ENCODE measurements around the gene RRAGC.
"Not testable (repeated sequence)": the region's sequence is repeated elsewhere in the genome, so short reads cannot be mapped to it uniquely, and the experiment has no call there.

RRAGC gene

GRCh38 chr1:38858833-38859560, 575 bp downstream of the RRAGC start:
- in situ Hi-C loops (cut with HindIII; ENCODE audit: low sequenced_read_pairs) = no loop called here

- in situ Hi-C loops (cut with HindIII; ENCODE audit: low sequenced_read_pairs) = no loop called here
Observed at GRCh38 chr1:38852780-38853179, 6.8 kb downstream of the RRAGC start.

GRCh38 chr1:38848071-38848470, 11.5 kb downstream of the RRAGC start:
- in situ Hi-C loops (cut with HindIII; ENCODE audit: low sequenced_read_pairs) = no loop called here

GRCh38 chr1:38846210-38846609, 13.4 kb downstream of the RRAGC start:
- in situ Hi-C loops (cut with HindIII; ENCODE audit: low sequenced_read_pairs) = no loop called here

GRCh38 chr1:38845088-38845487, 14.5 kb downstream of the RRAGC start:
- in situ Hi-C loops (cut with HindIII; ENCODE audit: low sequenced_read_pairs) = not testable (repeated sequence)

GRCh38 chr1:38840281-38840680, 19.3 kb downstream of the RRAGC start:
- in situ Hi-C loops (cut with HindIII; ENCODE audit: low sequenced_read_pairs) = no loop called here

- in situ Hi-C loops (cut with HindIII; ENCODE audit: low sequenced_read_pairs) = no loop called here
Observed at GRCh38 chr1:38839363-38839762, 20.2 kb downstream of the RRAGC start.

- in situ Hi-C loops (cut with HindIII; ENCODE audit: low sequenced_read_pairs) = not testable (repeated sequence)
Observed at GRCh38 chr1:38836316-38836715, 23.3 kb downstream of the RRAGC start.

- in situ Hi-C loops (cut with HindIII; ENCODE audit: low sequenced_read_pairs) = no loop called here
Observed at GRCh38 chr1:38834937-38835827, 24.4 kb downstream of the RRAGC start.

- in situ Hi-C loops (cut with HindIII; ENCODE audit: low sequenced_read_pairs) = no loop called here
Observed at GRCh38 chr1:38834221-38834782, 25.3 kb downstream of the RRAGC start.

- in situ Hi-C loops (cut with HindIII; ENCODE audit: low sequenced_read_pairs) = no loop called here
Observed at GRCh38 chr1:38833146-38833545, 26.4 kb downstream of the RRAGC start.

GRCh38 chr1:38832370-38832734, 27.2 kb downstream of the RRAGC start:
- in situ Hi-C loops (cut with HindIII; ENCODE audit: low sequenced_read_pairs) = no loop called here

GRCh38 chr1:38831731-38832369, 27.7 kb downstream of the RRAGC start:
- in situ Hi-C loops (cut with HindIII; ENCODE audit: low sequenced_read_pairs) = no loop called here

- in situ Hi-C loops (cut with HindIII; ENCODE audit: low sequenced_read_pairs) = no loop called here
Observed at GRCh38 chr1:38829368-38829767, 30.2 kb downstream of the RRAGC start.

GRCh38 chr1:38827318-38827717, 32.3 kb downstream of the RRAGC start:
- in situ Hi-C loops (cut with HindIII; ENCODE audit: low sequenced_read_pairs) = no loop called here

GRCh38 chr1:38826886-38827285, 32.7 kb downstream of the RRAGC start:
- in situ Hi-C loops (cut with HindIII; ENCODE audit: low sequenced_read_pairs) = no loop called here

GRCh38 chr1:38826262-38826661, 33.3 kb downstream of the RRAGC start:
- in situ Hi-C loops (cut with HindIII; ENCODE audit: low sequenced_read_pairs) = no loop called here

- in situ Hi-C loops (cut with HindIII; ENCODE audit: low sequenced_read_pairs) = loop anchor here (5.0 kb wide), 1 partner anchor 84 kb away; no protein-coding TSS in a partner anchor
Observed at GRCh38 chr1:38820860-38821259, 38.7 kb downstream of the RRAGC start.

- in situ Hi-C loops (cut with HindIII; ENCODE audit: low sequenced_read_pairs) = loop anchor here (10.0 kb wide), 1 partner anchor 225 kb away; no protein-coding TSS in a partner anchor
Observed at GRCh38 chr1:38819516-38819915, 40.1 kb downstream of the RRAGC start.

GRCh38 chr1:38819040-38819439, 40.5 kb downstream of the RRAGC start:
- in situ Hi-C loops (cut with HindIII; ENCODE audit: low sequenced_read_pairs) = loop anchor here (10.0 kb wide), 1 partner anchor 224 kb away; no protein-coding TSS in a partner anchor
